Calu3 (cell line): ENCODE data around the gene TMEM138. TPM values are rescaled to one million over a fixed set of nuclear protein-coding genes. Genes with fewer than 3 reads are reported as not detected.
A peak's percentile ranks its signal among the peaks of the same experiment; 100 is the strongest.

Experiments used
- BruUV-seq: library from RNA; stranded (reverse); fragments of 400-500 nt; replicated peaks from 2 replicates; lab custom pipeline; 2021; lab: Mats Ljungman, UMichigan
- CTCF ChIA-PET: fragments of 300-600 bp; sonication (Branson Sonifier 250); formaldehyde crosslinking; loops from one replicate; lab custom pipeline; 2022; ENCODE audit warnings: antibody characterized with exemption; lab: Charles Lee
- DNase-seq: peaks from one replicate; pipeline ENCODE4 v3.0.0; 2022
- H3K27ac Mint-ChIP-seq: one replicate; pipeline ENCODE4 v1.8.0; 2022; ENCODE audit warnings: mixed read lengths; ENCODE audit not compliant: unreplicated experiment
- H3K27me3 Mint-ChIP-seq: one replicate; pipeline ENCODE4 v1.8.0; 2022; ENCODE audit warnings: mixed read lengths; ENCODE audit not compliant: unreplicated experiment
- H3K36me3 Mint-ChIP-seq: one replicate; pipeline ENCODE4 v1.8.0; 2022; ENCODE audit warnings: mild to moderate bottlenecking, moderate library complexity, mixed read lengths; ENCODE audit not compliant: insufficient read depth, unreplicated experiment
- H3K4me1 Mint-ChIP-seq: one replicate; pipeline ENCODE4 v1.8.0; 2022; ENCODE audit warnings: mild to moderate bottlenecking, low read depth, mixed read lengths; ENCODE audit not compliant: unreplicated experiment
- H3K4me3 Mint-ChIP-seq: one replicate; pipeline ENCODE4 v1.8.0; 2022; ENCODE audit warnings: mild to moderate bottlenecking, low read depth, moderate library complexity, mixed read lengths; ENCODE audit not compliant: unreplicated experiment
- H3K9me3 Mint-ChIP-seq: one replicate; pipeline ENCODE4 v1.8.0; 2022; ENCODE audit warnings: low read depth, mixed read lengths; ENCODE audit not compliant: unreplicated experiment
- intact Hi-C: fragments of 100-400 bp; cut with micrococcal nuclease; formaldehyde crosslinking; loops from one replicate; pipeline ENCODE4 v1.10.0; 2022; ENCODE audit not compliant: unreplicated experiment
- total RNA-seq: library from RNA; stranded (reverse); gene quantifications from 2 replicates; pipeline ENCODE4 v1.2.3, GENCODE V29; 2022
- TF ChIP-seq, protein P1 (sequence below): fragments of 200-600 bp; IDR thresholded peaks from one replicate; pipeline ENCODE4 v1.8.0; 2022; ENCODE audit warnings: antibody characterized with exemption; ENCODE audit not compliant: unreplicated experiment

Gene TMEM138
- total RNA-seq, 1 experiment from 2014 or later, result 51.6 TPM

DNA sequence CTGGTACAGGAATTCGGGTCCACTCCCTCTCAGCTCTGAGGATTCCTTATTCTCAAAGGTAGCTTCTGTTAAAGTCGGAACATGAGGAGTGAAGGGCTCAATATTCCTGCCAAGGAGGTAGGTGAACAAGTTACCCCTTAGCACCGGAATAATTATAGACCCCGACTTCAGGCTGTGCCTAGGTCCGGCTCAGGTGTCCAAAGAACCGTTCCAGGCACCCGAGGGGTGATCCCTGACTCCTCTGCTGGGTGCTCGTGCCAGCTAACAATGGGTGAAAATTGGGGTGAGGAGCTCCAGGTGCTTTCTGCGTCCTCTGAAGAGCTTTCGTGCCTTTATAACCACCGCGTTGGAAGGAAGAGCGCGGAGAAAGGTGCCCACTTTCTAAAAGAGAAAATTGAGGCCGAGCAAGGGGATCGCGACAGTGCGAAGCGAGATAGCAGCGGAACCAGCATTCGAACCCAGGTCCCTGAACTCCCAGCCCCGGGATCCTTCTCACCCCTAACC lies 885 bp upstream of the TMEM138 start:
- no TSS peak for BruUV-seq
- H3K27ac Mint-ChIP-seq, result peak overlapping the region; percentile 83
- DNase-seq, result no peak
- no peaks in the 10 kb centered on the region for H3K27me3 Mint-ChIP-seq
- H3K9me3 Mint-ChIP-seq, result no peaks in the 10 kb centered on the region
- H3K4me1 Mint-ChIP-seq, result no peaks in the 10 kb centered on the region
- CTCF ChIA-PET, result interaction anchor here (1.2 to 2.7 kb wide), 5 partner anchors 9 to 25 kb away, joined by 3 to 23 read pairs (median 3); no protein-coding TSS in a partner anchor
- intact Hi-C loops, result no loop called here
- peak overlapping the region; percentile 91 for H3K4me3 Mint-ChIP-seq
- TF ChIP-seq, protein P1, sequence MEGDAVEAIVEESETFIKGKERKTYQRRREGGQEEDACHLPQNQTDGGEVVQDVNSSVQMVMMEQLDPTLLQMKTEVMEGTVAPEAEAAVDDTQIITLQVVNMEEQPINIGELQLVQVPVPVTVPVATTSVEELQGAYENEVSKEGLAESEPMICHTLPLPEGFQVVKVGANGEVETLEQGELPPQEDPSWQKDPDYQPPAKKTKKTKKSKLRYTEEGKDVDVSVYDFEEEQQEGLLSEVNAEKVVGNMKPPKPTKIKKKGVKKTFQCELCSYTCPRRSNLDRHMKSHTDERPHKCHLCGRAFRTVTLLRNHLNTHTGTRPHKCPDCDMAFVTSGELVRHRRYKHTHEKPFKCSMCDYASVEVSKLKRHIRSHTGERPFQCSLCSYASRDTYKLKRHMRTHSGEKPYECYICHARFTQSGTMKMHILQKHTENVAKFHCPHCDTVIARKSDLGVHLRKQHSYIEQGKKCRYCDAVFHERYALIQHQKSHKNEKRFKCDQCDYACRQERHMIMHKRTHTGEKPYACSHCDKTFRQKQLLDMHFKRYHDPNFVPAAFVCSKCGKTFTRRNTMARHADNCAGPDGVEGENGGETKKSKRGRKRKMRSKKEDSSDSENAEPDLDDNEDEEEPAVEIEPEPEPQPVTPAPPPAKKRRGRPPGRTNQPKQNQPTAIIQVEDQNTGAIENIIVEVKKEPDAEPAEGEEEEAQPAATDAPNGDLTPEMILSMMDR, result no peak
- H3K36me3 Mint-ChIP-seq, result peaks cover 41% of the 10 kb centered on the region

DNA sequence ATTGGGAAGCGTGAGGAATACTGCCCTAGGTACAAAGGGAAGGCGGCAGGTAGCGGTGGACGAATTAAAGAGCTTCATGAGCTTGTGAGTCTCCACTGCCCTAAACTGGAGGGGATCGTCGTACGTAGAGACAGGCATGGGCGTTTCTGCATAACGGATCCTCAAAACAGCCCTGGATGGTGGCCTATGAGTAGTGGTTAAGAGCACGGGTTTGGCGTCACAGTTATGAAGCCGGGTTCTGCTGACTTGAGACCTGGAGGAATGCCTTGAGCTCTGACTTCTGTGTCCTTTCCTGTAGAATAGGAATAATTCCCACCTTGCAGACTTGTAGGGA lies 335 bp downstream of the TMEM138 start:
- Mint-ChIP-seq H3K27me3 (no peaks in the 10 kb centered on the region), H3K4me3 (peak overlapping the region; percentile 91), H3K36me3 (peaks cover 48% of the 10 kb centered on the region), H3K27ac (peak overlapping the region; percentile 83), H3K9me3 (no peaks in the 10 kb centered on the region), H3K4me1 (no peaks in the 10 kb centered on the region)
- CTCF ChIA-PET, result interaction anchor here (0.5 to 2.7 kb wide), 12 partner anchors 8 to 226 kb away, joined by 3 to 23 read pairs (median 4); partner anchors contain the start of genes CPSF7 and SDHAF2
- TF ChIP-seq, protein P1, result no peak
- intact Hi-C loops, result no loop called here
- peak; percentile 26 for DNase-seq
- BruUV-seq, result TSS peak; percentile 67

DNA sequence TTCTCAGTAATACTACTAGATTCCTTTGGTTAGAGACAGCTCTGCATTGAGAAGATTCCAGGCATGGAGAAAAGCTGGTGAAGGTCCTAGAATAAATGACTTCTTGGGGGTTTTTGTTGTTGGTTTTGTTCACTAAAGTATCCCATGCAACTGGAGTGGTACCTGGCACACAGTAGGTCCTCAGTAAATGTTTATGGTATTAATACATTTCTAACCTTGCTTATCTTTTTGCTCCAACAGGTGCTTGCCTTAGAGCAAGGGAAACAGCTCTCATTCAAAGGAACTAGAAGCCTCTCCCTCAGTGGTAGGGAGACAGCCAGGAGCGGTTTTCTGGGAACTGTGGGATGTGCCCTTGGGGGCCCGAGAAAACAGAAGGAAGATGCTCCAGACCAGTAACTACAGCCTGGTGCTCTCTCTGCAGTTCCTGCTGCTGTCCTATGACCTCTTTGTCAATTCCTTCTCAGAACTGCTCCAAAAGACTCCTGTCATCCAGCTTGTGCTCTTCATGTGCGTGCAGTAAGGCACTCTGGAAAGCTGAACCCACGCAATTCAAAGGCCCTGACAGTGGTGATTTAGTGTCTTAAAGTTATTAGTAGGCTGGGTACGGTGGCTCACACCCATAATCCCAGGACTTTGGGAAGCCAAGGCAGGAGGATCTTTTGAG lies 2.0 kb downstream of the TMEM138 start:
- H3K27me3 Mint-ChIP-seq, result no peaks in the 10 kb centered on the region
- H3K9me3 Mint-ChIP-seq, result no peaks in the 10 kb centered on the region
- peak overlapping the region; percentile 91 for H3K4me3 Mint-ChIP-seq
- no peak for DNase-seq
- CTCF ChIA-PET, result interaction anchor here (0.7 to 2.7 kb wide), 2 partner anchors 21 to 363 kb away, joined by 3 to 14 read pairs; no protein-coding TSS in a partner anchor
- H3K36me3 Mint-ChIP-seq, result peaks cover 56% of the 10 kb centered on the region
- H3K27ac Mint-ChIP-seq, result no peak overlapping the region
- intact Hi-C loops, result no loop called here
- no peaks in the 10 kb centered on the region for H3K4me1 Mint-ChIP-seq
- no TSS peak for BruUV-seq
- TF ChIP-seq, protein P1, result no peak

DNA sequence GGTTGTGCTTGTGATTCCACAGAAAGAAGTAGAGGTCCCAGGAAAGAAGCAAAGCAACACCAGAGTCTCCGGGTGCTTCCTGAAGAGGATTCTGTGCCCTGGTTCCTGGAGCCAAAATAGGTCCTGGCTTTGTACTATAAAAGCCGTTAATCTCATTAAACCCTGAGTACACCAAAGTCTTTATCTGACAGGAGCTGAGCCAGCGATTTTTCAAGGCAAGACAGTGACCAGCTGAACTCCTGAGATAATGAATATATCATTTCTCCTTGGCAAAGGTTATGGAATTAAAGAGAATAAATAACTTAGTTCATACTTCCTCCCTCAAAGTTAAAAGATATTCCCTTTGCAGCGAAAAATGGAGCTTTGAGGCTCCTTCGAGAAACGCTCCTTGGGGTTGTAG lies 5.2 kb downstream of the TMEM138 start:
- Mint-ChIP-seq H3K9me3 (no peaks in the 10 kb centered on the region), H3K4me3 (no peak overlapping the region), H3K27ac (no peak overlapping the region), H3K36me3 (peaks cover 45% of the 10 kb centered on the region), H3K4me1 (no peaks in the 10 kb centered on the region), H3K27me3 (no peaks in the 10 kb centered on the region)
- no TSS peak for BruUV-seq
- DNase-seq, result no peak
- TF ChIP-seq, protein P1, result no peak
- CTCF ChIA-PET, result no interaction called here
- intact Hi-C loops, result no loop called here
